H1 (cell line): ENCODE results near the gene ATPAF1. TPM values are rescaled to one million over a fixed set of nuclear protein-coding genes. Genes with fewer than 3 reads are reported as not detected.

Source experiments
- CTCF ChIA-PET: fragments of 300-600 bp; sonication (Branson Sonifier 250); formaldehyde crosslinking; loops from one replicate; lab custom pipeline; 2021; ENCODE audit not compliant: partially characterized antibody; lab: Charles Lee
- POLR2A ChIA-PET: fragments of 300-600 bp; sonication (Branson Sonifier 250); formaldehyde crosslinking; loops from one replicate; lab custom pipeline; 2021; ENCODE audit warnings: inconsistent platforms; ENCODE audit not compliant: partially characterized antibody; lab: Charles Lee
- DNase-seq, 2 experiments: peaks; one replicate each; pipeline versions ENCODE4 v3.0.0 to v3.0.0-alpha.2; 2010 to 2022; ENCODE audit warnings: low spot score in 2 of 2, low read depth in 1 of 2, mixed read lengths in 1 of 2
- FAIRE-seq: peaks from 2 replicates; lab custom pipeline; 2011; peaks lifted over from hg19 to GRCh38; lab: Jason Lieb, UNC
- H2AFZ ChIP-seq: 2 replicates; pipeline ENCODE4 v1.8.1; 2012; ENCODE audit warnings: low read length, inconsistent platforms
- H2AK5ac ChIP-seq: 2 replicates; pipeline ENCODE4 v1.6.1; 2013; ENCODE audit warnings: low read depth, low read length
- H2BK120ac ChIP-seq: replicated peaks from 2 replicates; pipeline ENCODE3; 2013; ENCODE audit warnings: low read depth, low read length, inconsistent platforms
- H2BK12ac ChIP-seq: 2 replicates; pipeline ENCODE4 v1.6.1; 2013; ENCODE audit warnings: low read depth, low read length
- H2BK15ac ChIP-seq: 2 replicates; pipeline ENCODE4 v1.6.1; 2013; ENCODE audit warnings: low read length
- H2BK20ac ChIP-seq: 2 replicates; pipeline ENCODE4 v1.6.1; 2013; ENCODE audit warnings: low read length
- H2BK5ac ChIP-seq: 2 replicates; pipeline ENCODE4 v1.6.1; 2013; ENCODE audit warnings: low read depth, low read length
- H3K14ac ChIP-seq: 2 replicates; pipeline ENCODE4 v1.6.1; 2013; ENCODE audit warnings: inconsistent platforms; ENCODE audit not compliant: insufficient read length
- H3K18ac ChIP-seq: 2 replicates; pipeline ENCODE4 v1.6.1; 2013; ENCODE audit warnings: low read length; ENCODE audit errors: extremely low read depth
- H3K23ac ChIP-seq: 2 replicates; pipeline ENCODE4 v1.6.1; 2013; ENCODE audit warnings: inconsistent platforms; ENCODE audit not compliant: insufficient read length
- H3K23me2 ChIP-seq: 2 replicates; pipeline ENCODE4 v1.6.1; 2013; ENCODE audit warnings: low read depth, low read length
- H3K27ac ChIP-seq: 2 replicates; pipeline ENCODE4 v1.6.1; 2011; ENCODE audit warnings: low read depth, low read length, inconsistent platforms
- H3K27me3 ChIP-seq, 4 experiments: replicated peaks in 1 of 4; 1 replicate in 1 of 4; 2 replicates in 3 of 4; pipeline versions ENCODE4 v1.6.1 to v1.8.1; 2011 to 2013; ENCODE audit warnings: low read length in 3 of 4, mild to moderate bottlenecking in 3 of 4, inconsistent platforms in 2 of 4, mixed read lengths in 2 of 4, moderate library complexity in 1 of 4; ENCODE audit not compliant: control insufficient read depth in 3 of 4, insufficient read depth in 3 of 4; ENCODE audit errors: extremely low read depth in 1 of 4
- H3K36me3 ChIP-seq, 4 experiments: 2 replicates each; pipeline versions ENCODE4 v1.6.1 to v1.8.1; 2011 to 2013; ENCODE audit warnings: mild to moderate bottlenecking in 4 of 4, low read length in 3 of 4, moderate library complexity in 2 of 4, control low read depth in 1 of 4, inconsistent platforms in 1 of 4; ENCODE audit not compliant: insufficient read depth in 4 of 4, control insufficient read depth in 2 of 4
- H3K4ac ChIP-seq: replicated peaks from 2 replicates; pipeline ENCODE3; 2013; ENCODE audit warnings: low read length, low read depth, mixed read lengths, inconsistent platforms; ENCODE audit not compliant: insufficient read length
- H3K4me1 ChIP-seq, 4 experiments: replicated peaks in 1 of 4; 1 replicate in 1 of 4; 2 replicates in 3 of 4; pipeline versions ENCODE4 v1.6.1 to v1.8.1; 2011 to 2013; ENCODE audit warnings: low read length in 3 of 4, inconsistent platforms in 2 of 4, mixed read lengths in 1 of 4; ENCODE audit not compliant: insufficient read depth in 4 of 4, control insufficient read depth in 3 of 4
- H3K4me2 ChIP-seq, 2 experiments: 2 replicates each; pipeline versions ENCODE4 v1.6.1 to v1.8.1; 2011 to 2013; ENCODE audit warnings: low read depth in 2 of 2, low read length in 2 of 2, control low read depth in 1 of 2, inconsistent platforms in 1 of 2, mild to moderate bottlenecking in 1 of 2; ENCODE audit not compliant: insufficient read depth in 1 of 2
- H3K4me3 ChIP-seq, 4 experiments: fragments of 200-600, 300-600 bp in 1 of 4; sonication (generic), shearing (Covaris generic), sonication (Bioruptor Twin) in 1 of 4; 2 replicates each; pipeline versions ENCODE4 v1.5.1 to v1.8.1; 2011 to 2016; ENCODE audit warnings: low read length in 4 of 4, low read depth in 3 of 4, control low read depth in 2 of 4, inconsistent platforms in 2 of 4, mild to moderate bottlenecking in 2 of 4, mixed read lengths in 1 of 4, moderate library complexity in 1 of 4; ENCODE audit not compliant: insufficient read depth in 2 of 4; ENCODE audit errors: extremely low read depth in 1 of 4
- H3K56ac ChIP-seq: replicated peaks from 2 replicates; pipeline ENCODE3; 2013; ENCODE audit warnings: low read depth, mild to moderate bottlenecking, mixed read lengths, low read length, inconsistent platforms; ENCODE audit not compliant: insufficient read length
- H3K79me1 ChIP-seq: 2 replicates; pipeline ENCODE4 v1.6.1; 2013; ENCODE audit warnings: low read depth, low read length, control low read depth
- H3K79me2 ChIP-seq, 2 experiments: 2 replicates each; pipeline versions ENCODE4 v1.6.1 to v1.8.1; 2012 to 2013; ENCODE audit warnings: low read length in 2 of 2, mild to moderate bottlenecking in 2 of 2, inconsistent platforms in 1 of 2; ENCODE audit not compliant: insufficient read depth in 2 of 2, control insufficient read depth in 1 of 2
- H3K9ac ChIP-seq, 4 experiments: replicated peaks in 1 of 4; 1 replicate in 1 of 4; 2 replicates in 3 of 4; pipeline versions ENCODE4 v1.6.1 to v1.8.1; 2011 to 2013; ENCODE audit warnings: low read depth in 3 of 4, low read length in 3 of 4, control low read depth in 2 of 4, mild to moderate bottlenecking in 2 of 4, moderate library complexity in 2 of 4, inconsistent platforms in 1 of 4; ENCODE audit errors: extremely low read depth in 1 of 4
- H3K9me3 ChIP-seq, 2 experiments: 2 replicates each; pipeline versions ENCODE4 v1.6.1 to v1.8.1; 2012 to 2013; ENCODE audit warnings: mild to moderate bottlenecking in 2 of 2, moderate library complexity in 2 of 2, control low read depth in 1 of 2, inconsistent platforms in 1 of 2, low read depth in 1 of 2, low read length in 1 of 2, mixed read lengths in 1 of 2; ENCODE audit not compliant: insufficient read depth in 2 of 2
- H4K20me1 ChIP-seq, 2 experiments: replicated peaks in 1 of 2; 2 replicates each; pipeline versions ENCODE3 to v1.8.1; 2011 to 2013; ENCODE audit warnings: inconsistent platforms in 2 of 2, low read length in 2 of 2, mild to moderate bottlenecking in 1 of 2; ENCODE audit not compliant: insufficient read depth in 2 of 2, control insufficient read depth in 1 of 2
- H4K5ac ChIP-seq: 2 replicates; pipeline ENCODE4 v1.6.1; 2013; ENCODE audit warnings: low read length, low read depth, mixed read lengths, inconsistent platforms; ENCODE audit not compliant: insufficient read length
- H4K8ac ChIP-seq: 2 replicates; pipeline ENCODE4 v1.8.0; 2013; ENCODE audit warnings: mild to moderate bottlenecking, moderate library complexity, low read length, inconsistent platforms; ENCODE audit not compliant: insufficient read depth; ENCODE audit errors: extremely low read depth
- H4K91ac ChIP-seq: replicated peaks from 2 replicates; pipeline ENCODE3; 2013; ENCODE audit warnings: low read length, mixed read lengths, inconsistent platforms; ENCODE audit not compliant: insufficient read length
- CHD1 ChIP-seq: IDR thresholded peaks from 2 replicates; pipeline ENCODE4 v1.6.1; 2012; ENCODE audit warnings: low read depth, low read length, improper control_type of control experiment
- EGR1 ChIP-seq: IDR thresholded peaks from 2 replicates; pipeline ENCODE4 v1.6.1; 2011; ENCODE audit warnings: low read depth, low read length, borderline replicate concordance
- EZH2 ChIP-seq: fragments of 200-600 bp; sonication (generic); IDR thresholded peaks from 2 replicates; pipeline ENCODE4 v1.7.1; 2012; ENCODE audit warnings: low read depth, mild to moderate bottlenecking, moderate library complexity, low read length, inconsistent platforms; ENCODE audit not compliant: severe bottlenecking
- GTF2F1 ChIP-seq: IDR thresholded peaks from 2 replicates; pipeline ENCODE4 v1.6.1; 2012; ENCODE audit warnings: low read depth, low read length, improper control_type of control experiment, borderline replicate concordance
- KDM4A ChIP-seq: IDR thresholded peaks from one replicate; pipeline ENCODE4 v1.7.1; 2012; ENCODE audit warnings: low read depth, mild to moderate bottlenecking, moderate library complexity, low read length, inconsistent platforms; ENCODE audit not compliant: severe bottlenecking
- SIRT6 ChIP-seq: IDR thresholded peaks from one replicate; pipeline ENCODE4 v1.7.1; 2012; ENCODE audit warnings: low read length, inconsistent platforms
- TBP ChIP-seq: IDR thresholded peaks from 2 replicates; pipeline ENCODE4 v1.6.1; 2011; ENCODE audit warnings: low read depth, low read length, improper control_type of control experiment
- WGBS, 2 experiments: shearing (Covaris generic) in 1 of 2; methylation state at CpG; one replicate each; pipeline versions ENCODE4 v1.1.6 to v1.1.7; 2013 to 2015; ENCODE audit warnings: low lambda C conversion rate in 2 of 2, mixed read lengths in 2 of 2, inconsistent platforms in 1 of 2, low coverage in 1 of 2, missing lambda C conversion rate in 1 of 2; ENCODE audit not compliant: insufficient replicate concordance in 2 of 2, insufficient coverage in 1 of 2, insufficient read length in 1 of 2; ENCODE audit errors: extremely low coverage in 1 of 2, missing lambda C conversion rate in 1 of 2; 5-methylcytosine and 5-hydroxymethylcytosine counted together
- polyA plus RNA-seq, 7 experiments: library from polyadenylated mRNA; depleted of rRNA in 3 of 7; stranded (reverse) in 5 of 7; unstranded in 2 of 7; fragments of >200 nt in 5 of 7; fragments of 200-250 nt in 2 of 7; gene quantifications; 1 replicate in 5 of 7; 2 replicates in 1 of 7; 4 replicates in 1 of 7; pipeline versions ENCODE4 v1.2.1 to v1.2.3, GENCODE V29; 2011 to 2013; ENCODE audit warnings: missing spikeins in 2 of 7, mixed read lengths in 2 of 7
- total RNA-seq: library from RNA; stranded (reverse); fragmentation: NEBNext Ultra II Directional; extraction: Animal tissue kit (Norgen Biotek cat#: 25700); gene quantifications from 2 replicates; pipeline ENCODE4 v1.2.1, GENCODE V29; 2021

Gene ATPAF1
- total and polyA plus RNA-seq, 2 of the 8 experiments (the other 6 are each of a cell fraction or from before 2014, with no cell fraction given): 46.7 to 55.9 TPM

DNA sequence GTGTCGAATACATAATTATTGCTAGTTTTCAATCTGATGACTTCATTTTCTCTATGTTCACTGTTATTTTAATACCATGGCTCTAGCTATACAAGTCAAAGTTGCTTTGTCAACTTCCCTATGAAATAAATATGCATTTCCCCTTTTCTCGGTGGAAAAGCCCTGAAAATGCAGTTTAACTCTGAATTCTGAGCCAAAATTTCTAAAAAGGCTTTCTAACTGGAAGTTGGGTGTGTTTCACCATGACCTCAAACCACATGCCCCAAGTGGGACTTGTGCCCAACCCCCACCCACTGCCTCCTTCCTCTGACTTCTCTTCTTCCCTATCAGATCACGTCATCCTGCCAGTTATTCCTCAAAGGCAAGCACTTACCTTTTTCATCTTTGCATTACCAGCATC lies 73.0 kb downstream of the ATPAF1 start:
- Histone ChIP-seq H3K79me1 (no peaks in the 10 kb centered on the region; the same call in 1 of the 2 replicates), H4K20me1 (no peaks in the 10 kb centered on the region), H4K5ac (no peak overlapping the region), H4K8ac (no peak overlapping the region), H3K4me1 (no peaks in the 10 kb centered on the region), H3K56ac (no peak overlapping the region), H2BK12ac (no peak overlapping the region), H3K4me3 (no peak overlapping the region), H3K4me2 (no peak overlapping the region), H3K4ac (no peak overlapping the region), H3K9me3 (no peaks in the 10 kb centered on the region), H4K91ac (no peak overlapping the region), H3K18ac (no peak overlapping the region), H2AFZ (no peak overlapping the region), H2BK120ac (no peak overlapping the region), H2BK15ac (no peak overlapping the region), H3K36me3 (no peaks in the 10 kb centered on the region; a peak in 2 of 8 replicates), H3K27ac (no peak overlapping the region), H3K23me2 (no peaks in the 10 kb centered on the region; the same call in 1 of the 2 replicates), H3K79me2 (no peaks in the 10 kb centered on the region), H2AK5ac (no peak overlapping the region), H2BK20ac (no peak overlapping the region), H2BK5ac (no peak overlapping the region), H3K23ac (no peak overlapping the region), H3K9ac (no peak overlapping the region), H3K14ac (no peak overlapping the region), H3K27me3 (no peaks in the 10 kb centered on the region)
- no peak for TF ChIP-seq KDM4A
- no peak for TF ChIP-seq SIRT6
- no peak for TF ChIP-seq CHD1
- TF ChIP-seq GTF2F1: no peak
- TF ChIP-seq EZH2: no peak
- TF ChIP-seq EGR1: no peak
- TF ChIP-seq TBP: no peak
- POLR2A ChIA-PET: interaction anchor here (2.6 kb wide), 1 partner anchor 10 kb away, joined by 7 read pairs; the partner anchor contains the start of gene MKNK1
- DNase-seq: no peak
- no peak for FAIRE-seq
- CTCF ChIA-PET: interaction anchor here (1.2 to 1.8 kb wide), 2 partner anchors 11 to 47 kb away, joined by 3 to 4 read pairs; no protein-coding TSS in a partner anchor
- 86% methylated on average over 3 of the region's 3 CpGs; no CpG with 5 or more reads in 1 of the 2 experiments for WGBS, 2 experiments
